ENCODE data around the gene KIF6.

KIF6 gene

DNA sequence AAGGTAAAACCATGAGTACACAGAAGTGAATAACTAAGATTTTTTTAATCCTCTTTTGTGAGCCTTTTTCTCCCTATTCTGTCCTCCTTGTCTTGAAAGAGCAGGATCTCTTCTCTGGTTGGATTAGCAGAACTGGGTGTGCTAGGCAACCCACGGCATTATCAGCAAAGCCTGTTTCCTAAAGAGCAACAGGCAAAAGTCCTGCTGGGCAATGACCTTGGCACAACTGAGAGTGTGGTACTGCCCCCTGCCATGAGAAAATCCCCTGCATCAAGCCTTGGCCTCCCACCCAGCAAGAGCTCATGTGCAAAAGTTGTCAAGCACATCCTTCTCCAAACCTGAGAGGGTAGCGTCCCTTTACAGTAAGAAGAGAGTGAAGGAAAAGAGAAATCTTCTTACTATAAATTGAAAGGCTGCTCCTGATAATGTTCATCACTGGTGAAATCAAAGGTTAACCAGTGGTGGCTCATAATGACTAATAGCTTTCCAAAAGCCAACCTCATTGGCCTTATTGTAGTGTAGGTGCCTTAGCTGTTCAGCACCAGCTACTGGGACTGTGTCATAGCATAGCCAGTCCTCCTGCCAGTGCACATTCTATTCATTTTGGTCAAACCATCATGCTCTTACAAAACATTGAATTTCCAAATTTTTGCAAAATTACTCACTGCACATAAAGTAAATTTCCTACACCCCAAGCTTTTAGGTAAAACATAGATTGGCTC, 17.1 kb downstream of the KIF6 start:
- TF ChIP-seq, protein P1, sequence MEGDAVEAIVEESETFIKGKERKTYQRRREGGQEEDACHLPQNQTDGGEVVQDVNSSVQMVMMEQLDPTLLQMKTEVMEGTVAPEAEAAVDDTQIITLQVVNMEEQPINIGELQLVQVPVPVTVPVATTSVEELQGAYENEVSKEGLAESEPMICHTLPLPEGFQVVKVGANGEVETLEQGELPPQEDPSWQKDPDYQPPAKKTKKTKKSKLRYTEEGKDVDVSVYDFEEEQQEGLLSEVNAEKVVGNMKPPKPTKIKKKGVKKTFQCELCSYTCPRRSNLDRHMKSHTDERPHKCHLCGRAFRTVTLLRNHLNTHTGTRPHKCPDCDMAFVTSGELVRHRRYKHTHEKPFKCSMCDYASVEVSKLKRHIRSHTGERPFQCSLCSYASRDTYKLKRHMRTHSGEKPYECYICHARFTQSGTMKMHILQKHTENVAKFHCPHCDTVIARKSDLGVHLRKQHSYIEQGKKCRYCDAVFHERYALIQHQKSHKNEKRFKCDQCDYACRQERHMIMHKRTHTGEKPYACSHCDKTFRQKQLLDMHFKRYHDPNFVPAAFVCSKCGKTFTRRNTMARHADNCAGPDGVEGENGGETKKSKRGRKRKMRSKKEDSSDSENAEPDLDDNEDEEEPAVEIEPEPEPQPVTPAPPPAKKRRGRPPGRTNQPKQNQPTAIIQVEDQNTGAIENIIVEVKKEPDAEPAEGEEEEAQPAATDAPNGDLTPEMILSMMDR (IDR thresholded peaks at IDR 0.05; ENCODE audit: low read depth, low read length) = no peak
- H3K4me3 ChIP-seq (ENCODE audit: low read depth, low read length) = no peak overlapping the region

DNA sequence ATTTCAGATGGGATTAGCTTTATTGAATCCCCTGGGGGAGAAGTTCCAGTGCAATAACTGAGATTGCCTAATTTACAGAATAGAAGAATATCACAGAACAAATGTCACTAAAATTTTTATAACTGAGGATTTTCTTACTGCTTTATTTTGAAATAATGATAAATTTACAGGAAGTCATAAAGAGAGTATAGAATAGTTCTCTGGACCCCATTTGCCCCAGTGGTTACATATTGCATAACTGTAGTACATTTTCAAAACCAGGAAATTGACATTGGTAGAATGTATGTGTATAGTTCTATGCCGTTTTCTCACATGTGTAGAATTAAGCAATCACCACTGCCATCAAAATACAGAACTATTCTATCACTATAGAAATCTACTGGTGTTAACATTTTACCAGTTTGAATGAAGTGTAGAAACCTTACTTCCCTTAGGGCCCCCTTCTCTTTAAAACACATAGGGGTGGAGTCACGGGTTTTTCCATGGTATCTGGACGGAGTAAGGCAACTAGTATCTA, 18.3 kb downstream of the KIF6 start:
- H3K4me3 ChIP-seq (ENCODE audit: low read depth, low read length) = no peak overlapping the region
- TF ChIP-seq, protein P1 (IDR thresholded peaks at IDR 0.05; ENCODE audit: low read depth, low read length) = no peak

DNA sequence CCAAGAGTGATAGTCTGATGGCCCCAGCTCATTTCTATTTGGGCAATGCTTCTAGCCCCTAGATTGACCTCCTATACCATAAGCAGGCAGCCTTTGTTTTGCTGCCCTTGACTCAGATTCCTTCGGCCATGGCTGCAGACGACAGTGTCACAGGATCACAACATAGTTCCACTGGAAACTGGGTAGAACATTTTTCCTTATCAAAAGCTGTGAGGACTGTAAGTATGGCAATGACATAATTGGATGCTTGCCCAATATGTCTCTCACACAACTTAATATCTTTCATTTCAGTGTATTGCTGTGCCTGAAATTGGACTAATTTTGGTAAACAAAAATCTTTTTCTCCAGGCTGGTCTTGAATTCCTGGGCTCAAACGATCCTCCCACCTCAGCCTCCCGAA, 22.9 kb downstream of the KIF6 start:
- no peak overlapping the region for H3K4me3 ChIP-seq (ENCODE audit: low read depth, low read length)
- TF ChIP-seq, protein P1 (IDR thresholded peaks at IDR 0.05; ENCODE audit: low read depth, low read length) = no peak

DNA sequence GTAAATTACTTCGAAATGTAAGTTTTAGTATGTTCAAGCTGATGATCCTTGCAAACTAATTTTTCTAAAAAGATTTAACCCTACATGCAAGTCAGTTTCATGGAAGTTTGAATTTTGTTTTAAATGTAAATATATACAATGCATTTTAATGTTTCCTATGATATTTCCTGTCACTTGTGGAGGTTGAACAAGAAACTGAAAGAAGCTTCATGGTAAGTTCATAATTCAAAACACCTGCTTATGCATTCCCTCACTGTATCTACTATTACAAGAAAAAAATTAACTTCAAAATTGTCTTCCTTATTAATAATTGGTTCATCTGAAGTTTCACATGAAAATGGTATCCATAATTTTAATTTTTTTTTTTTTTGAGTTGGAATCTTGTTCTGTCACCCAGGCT, 24.8 kb downstream of the KIF6 start:
- H3K4me3 ChIP-seq (ENCODE audit: low read depth, low read length) = no peak overlapping the region
- TF ChIP-seq, protein P1 (IDR thresholded peaks at IDR 0.05; ENCODE audit: low read depth, low read length) = no peak

DNA sequence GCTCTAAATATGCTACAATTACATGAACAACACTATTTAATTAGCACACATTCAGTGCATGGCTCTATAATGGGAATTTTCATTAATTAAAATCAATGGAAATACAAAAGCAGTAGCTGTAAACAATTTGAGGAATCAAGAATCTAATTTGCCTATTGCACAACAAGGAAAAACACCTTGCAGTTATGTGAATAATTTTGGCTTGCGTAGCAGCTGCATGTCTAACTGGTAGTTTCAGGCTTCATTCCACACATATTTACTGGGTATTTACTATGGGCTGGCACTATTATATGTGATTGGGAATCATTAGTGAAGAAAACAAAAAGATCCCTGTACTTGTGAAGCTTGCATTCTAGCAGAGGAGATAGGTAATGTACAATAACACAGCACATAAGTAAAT, 26.4 kb downstream of the KIF6 start:
- no peak overlapping the region for H3K4me3 ChIP-seq (ENCODE audit: low read depth, low read length)
- TF ChIP-seq, protein P1 (IDR thresholded peaks at IDR 0.05; ENCODE audit: low read depth, low read length) = no peak

DNA sequence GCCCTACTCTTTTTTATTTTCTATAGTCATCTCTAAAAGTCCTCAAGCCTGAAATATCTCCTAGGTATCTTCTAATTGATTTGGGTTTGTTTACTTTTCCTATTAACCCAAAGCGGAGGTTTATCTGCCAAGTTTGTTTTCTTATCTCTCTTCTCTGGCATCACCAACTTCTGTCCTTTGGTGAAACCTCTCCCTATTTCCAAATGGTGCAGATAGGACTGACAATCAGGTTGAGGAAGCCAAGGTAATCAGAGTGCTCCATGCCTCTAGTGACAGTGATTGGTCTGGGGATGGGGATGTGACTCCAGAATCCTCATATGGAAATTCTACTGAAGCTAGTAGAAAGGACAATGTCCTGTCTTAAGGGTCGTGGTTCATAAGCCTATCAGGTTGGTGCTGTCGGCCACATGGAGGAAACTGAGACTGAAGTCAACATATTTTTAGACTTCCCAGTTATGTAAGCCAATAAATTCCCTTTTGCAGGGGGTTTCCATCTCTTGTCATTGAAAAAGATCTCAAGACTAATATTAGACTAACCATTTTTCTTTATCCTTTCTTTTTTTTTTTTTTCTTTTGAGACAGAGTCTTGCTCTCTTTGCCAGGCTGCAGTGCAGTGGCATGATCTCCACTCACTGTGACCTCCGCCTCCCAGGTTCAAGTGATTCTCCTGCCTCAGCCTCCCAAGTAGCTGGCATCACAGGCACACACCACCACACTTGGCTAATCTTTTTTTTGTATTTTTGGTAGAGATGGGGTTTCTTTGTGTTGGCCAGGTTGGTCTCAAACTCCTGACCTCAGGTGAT, 28.0 kb downstream of the KIF6 start:
- TF ChIP-seq, protein P1 (IDR thresholded peaks at IDR 0.05; ENCODE audit: low read depth, low read length) = no peak
- H3K4me3 ChIP-seq (ENCODE audit: low read depth, low read length) = no peak overlapping the region

DNA sequence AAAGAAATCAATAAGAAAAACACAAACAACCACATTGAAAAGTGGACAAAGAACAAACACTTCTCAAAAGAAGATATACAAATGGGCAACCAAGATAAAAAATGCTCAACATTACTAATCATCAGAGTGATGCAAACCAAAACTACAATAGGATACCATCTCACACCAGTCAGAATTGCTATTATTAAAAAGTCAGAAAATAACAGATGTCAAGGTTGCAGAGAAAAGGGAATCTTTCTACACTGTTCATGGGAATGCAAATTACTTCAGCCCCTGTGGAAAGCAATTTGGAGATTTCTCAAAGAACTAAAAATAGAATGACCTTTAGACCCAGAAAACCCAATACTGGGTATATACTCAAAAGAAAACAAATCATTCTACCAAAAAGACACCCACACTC, 29.8 kb downstream of the KIF6 start:
- TF ChIP-seq, protein P1 (IDR thresholded peaks at IDR 0.05; ENCODE audit: low read depth, low read length) = no peak
- H3K4me3 ChIP-seq (ENCODE audit: low read depth, low read length) = no peak overlapping the region

Measured in WI38 (cell line).